ENCODE data around the gene CLDN18.

Gene CLDN18

GRCh38 chr3:138060792-138061191, 50.8 kb downstream of the CLDN18 start:
- in situ Hi-C loops (cut with MboI; ENCODE audit: low sequenced_read_pairs), result no loop called here

GRCh38 chr3:138062037-138062436, 52.1 kb downstream of the CLDN18 start:
- in situ Hi-C loops (cut with MboI; ENCODE audit: low sequenced_read_pairs), result no loop called here

GRCh38 chr3:138062626-138063025, 52.7 kb downstream of the CLDN18 start:
- in situ Hi-C loops (cut with MboI; ENCODE audit: low sequenced_read_pairs), result no loop called here

GRCh38 chr3:138063416-138063815, 53.5 kb downstream of the CLDN18 start:
- in situ Hi-C loops (cut with MboI; ENCODE audit: low sequenced_read_pairs), result no loop called here

GRCh38 chr3:138065949-138066348, 56.0 kb downstream of the CLDN18 start:
- in situ Hi-C loops (cut with MboI; ENCODE audit: low sequenced_read_pairs), result no loop called here

GRCh38 chr3:138066383-138066782, 56.4 kb downstream of the CLDN18 start:
- in situ Hi-C loops (cut with MboI; ENCODE audit: low sequenced_read_pairs), result no loop called here

- in situ Hi-C loops (cut with MboI; ENCODE audit: low sequenced_read_pairs), result no loop called here
These were observed 57.0 kb downstream of the CLDN18 start for GRCh38 chr3:138066972-138067371.

- in situ Hi-C loops (cut with MboI; ENCODE audit: low sequenced_read_pairs), result no loop called here
These were observed 58.1 kb downstream of the CLDN18 start for GRCh38 chr3:138068046-138068445.

- in situ Hi-C loops (cut with MboI; ENCODE audit: low sequenced_read_pairs), result no loop called here
These were observed 58.7 kb downstream of the CLDN18 start for GRCh38 chr3:138068579-138069174.

- in situ Hi-C loops (cut with MboI; ENCODE audit: low sequenced_read_pairs), result no loop called here
These were observed 60.0 kb downstream of the CLDN18 start for GRCh38 chr3:138070006-138070405.

- in situ Hi-C loops (cut with MboI; ENCODE audit: low sequenced_read_pairs), result no loop called here
These were observed 62.8 kb downstream of the CLDN18 start for GRCh38 chr3:138072796-138073195.

GRCh38 chr3:138078096-138078495, 68.1 kb downstream of the CLDN18 start:
- in situ Hi-C loops (cut with MboI; ENCODE audit: low sequenced_read_pairs), result no loop called here

- in situ Hi-C loops (cut with MboI; ENCODE audit: low sequenced_read_pairs), result no loop called here
These were observed 69.0 kb downstream of the CLDN18 start for GRCh38 chr3:138078901-138079344.

GRCh38 chr3:138079901-138080300, 69.9 kb downstream of the CLDN18 start:
- in situ Hi-C loops (cut with MboI; ENCODE audit: low sequenced_read_pairs), result no loop called here

- in situ Hi-C loops (cut with MboI; ENCODE audit: low sequenced_read_pairs), result no loop called here
These were observed 71.6 kb downstream of the CLDN18 start for GRCh38 chr3:138081371-138082084.

- in situ Hi-C loops (cut with MboI; ENCODE audit: low sequenced_read_pairs), result no loop called here
These were observed 72.4 kb downstream of the CLDN18 start for GRCh38 chr3:138082085-138082991.

- in situ Hi-C loops (cut with MboI; ENCODE audit: low sequenced_read_pairs), result no loop called here
These were observed 73.0 kb downstream of the CLDN18 start for GRCh38 chr3:138082992-138083386.

Data from hTERT RPE-1 (cell line).